NOMO-1 treated with DMSO at 0.1 percent for 48 hours (cell line): Measurements from ENCODE around the gene CYFIP1.
"Not testable (repeated sequence)": the region's sequence is repeated elsewhere in the genome, so short reads cannot be mapped to it uniquely, and the experiment has no call there.

Experiments used
- DNase-seq: peaks from one replicate; lab custom pipeline; 2025; ENCODE audit not compliant: unreplicated experiment; lab: John Stamatoyannopoulos, UW

Gene CYFIP1

DNA sequence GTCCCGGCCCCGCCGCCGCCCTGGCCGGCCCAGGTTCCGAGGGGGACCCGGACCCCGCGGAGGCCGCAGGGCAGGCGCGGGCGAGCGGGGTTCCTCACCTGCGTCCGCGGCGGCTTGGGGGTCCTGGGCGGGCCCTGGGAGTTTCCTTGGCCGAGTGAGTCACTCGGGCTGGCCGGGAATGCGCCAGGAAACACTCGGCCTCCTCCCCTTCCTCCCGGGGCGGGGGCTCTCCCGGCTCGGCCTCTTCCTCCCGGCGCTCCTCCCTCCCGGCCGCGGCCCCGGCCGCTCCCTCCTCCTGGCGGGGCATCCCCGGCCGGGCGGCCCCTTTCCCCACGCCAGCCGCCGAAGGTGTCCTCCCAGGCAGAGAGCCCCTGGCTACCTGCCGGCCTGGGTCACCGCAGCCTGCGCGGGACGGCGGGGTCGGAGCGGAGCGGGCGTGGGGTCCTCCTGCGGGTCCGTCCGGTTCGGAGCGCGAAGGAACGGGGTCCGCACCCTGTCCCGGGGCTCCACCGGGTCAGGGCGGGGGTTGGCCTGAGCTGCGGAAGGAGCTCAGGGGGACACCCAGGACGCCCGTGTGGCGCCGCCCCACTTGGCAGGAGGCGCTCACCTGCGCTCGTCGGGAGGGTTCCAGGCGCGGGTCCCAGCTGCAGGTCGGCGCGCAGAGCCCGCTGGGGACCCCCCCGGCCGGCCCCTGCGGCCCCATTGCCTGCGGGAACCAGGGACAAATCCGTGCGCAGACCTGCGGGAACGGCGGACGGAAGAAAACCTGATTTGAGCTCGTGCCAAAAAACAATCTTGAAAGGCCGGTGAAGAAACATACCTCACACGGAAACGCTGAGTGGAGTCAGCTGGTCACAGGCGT, at the start of gene CYFIP1:
TSS of gene CYFIP1 (minus strand) at position 180 of the 862 bp plus-strand sequence. CDS start 33,083 bp downstream, outside the sequence.
- DNase-seq: peak; percentile 17

DNA sequence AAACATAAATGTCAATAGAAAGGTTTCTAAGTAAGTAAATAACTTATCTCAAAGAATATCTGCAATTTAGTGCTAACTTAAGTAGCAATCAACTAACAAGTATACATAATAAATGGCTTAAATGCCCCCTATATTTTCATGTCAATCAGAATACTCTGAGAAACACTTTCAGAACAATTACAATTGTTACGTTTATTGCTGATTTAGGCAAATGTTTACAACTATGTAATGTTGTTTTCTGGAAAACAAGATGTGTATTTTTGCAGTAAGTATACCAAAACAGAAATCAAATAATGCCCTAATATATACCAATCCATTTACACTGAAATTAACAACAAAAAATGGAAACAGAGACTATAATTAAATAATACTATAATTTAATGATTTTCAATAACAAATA, 46.0 kb upstream of the CYFIP1 start:
- DNase-seq: no peak

DNA sequence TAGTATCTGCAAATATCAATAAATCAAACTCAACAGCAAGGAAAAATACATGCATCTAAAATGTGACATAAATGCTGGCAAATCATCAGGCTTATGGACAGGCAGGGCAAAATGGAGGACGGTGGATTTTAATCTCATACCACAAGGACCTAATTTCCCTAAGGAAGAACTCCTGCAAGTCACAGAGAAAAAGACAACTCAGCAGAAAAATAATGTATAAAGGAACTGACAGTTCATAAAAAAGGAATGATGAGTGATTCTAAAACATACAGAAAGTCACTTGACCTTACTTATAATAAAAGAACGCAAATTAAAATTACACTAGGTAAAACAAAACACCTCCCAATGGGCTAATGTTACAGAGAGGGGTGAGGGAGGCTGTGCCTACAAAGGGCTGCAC, 42.0 kb upstream of the CYFIP1 start:
- no peak for DNase-seq

DNA sequence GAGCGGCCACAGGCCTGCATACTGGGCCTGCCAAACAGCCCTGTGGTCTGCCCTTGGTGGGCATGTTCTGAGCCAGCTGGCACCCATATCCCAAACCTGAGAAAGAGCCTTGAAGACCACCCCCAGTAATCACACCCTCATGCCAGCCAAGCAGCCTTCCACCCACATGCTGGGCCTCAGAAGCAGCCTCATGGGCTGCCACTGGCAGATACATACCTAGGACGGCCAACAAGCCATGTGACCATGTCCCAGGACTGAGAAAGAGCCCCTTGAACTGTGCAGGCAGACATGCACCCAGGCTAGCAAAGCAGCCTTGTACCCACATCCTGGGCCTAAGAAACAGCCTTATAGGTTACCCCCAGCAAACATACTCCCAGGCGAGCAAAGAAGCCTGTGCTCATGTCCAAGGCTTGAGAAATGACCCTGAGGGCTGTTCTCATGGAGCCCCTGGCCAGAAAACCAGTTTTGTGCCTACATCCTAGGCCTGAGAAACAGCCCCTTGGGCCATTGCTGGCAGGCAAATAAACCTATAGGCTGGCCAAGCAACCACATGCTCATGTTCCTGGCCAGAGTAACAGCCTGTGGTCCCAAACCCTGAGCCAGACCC, 34.3 kb upstream of the CYFIP1 start:
- DNase-seq: no peak

DNA sequence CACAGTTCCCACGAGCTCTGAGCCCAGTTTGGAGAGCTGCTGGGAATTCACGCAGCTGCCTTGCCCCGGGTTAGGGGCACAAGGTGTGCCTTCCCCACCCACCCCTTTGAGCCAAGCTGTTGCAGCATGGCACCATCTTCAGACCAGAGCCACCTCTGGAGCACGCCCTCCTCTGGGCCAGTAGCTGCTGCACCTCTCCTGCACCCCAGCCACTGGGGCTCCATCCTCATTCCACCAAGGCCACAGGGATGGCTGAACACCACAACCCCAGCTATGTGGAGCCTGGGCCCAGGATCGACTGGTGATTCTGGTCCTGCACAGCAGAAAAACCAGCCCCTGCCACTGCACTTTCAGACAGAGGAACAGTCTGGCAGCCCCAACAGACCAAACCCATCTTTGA, 33.5 kb upstream of the CYFIP1 start:
- DNase-seq: no peak

DNA sequence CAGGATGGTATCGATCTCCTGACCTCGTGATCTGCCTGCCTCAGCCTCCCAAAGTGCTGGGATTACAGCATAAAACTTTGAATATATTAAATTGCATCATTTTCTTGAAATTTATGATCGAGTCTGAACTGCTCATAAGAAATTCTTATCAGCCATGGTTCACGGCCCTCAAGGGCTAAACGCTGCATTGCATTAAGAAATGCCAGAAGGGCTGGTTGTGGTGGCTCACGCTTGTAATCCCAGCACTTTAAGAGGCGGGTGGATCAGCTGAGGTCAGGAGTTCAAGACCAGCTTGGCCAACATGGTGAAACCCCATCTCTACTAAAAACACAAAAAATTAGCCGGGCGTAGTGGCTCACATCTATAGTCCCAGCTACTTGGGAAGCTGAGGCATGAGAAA, 32.4 kb upstream of the CYFIP1 start:
- DNase-seq: not testable (repeated sequence)

DNA sequence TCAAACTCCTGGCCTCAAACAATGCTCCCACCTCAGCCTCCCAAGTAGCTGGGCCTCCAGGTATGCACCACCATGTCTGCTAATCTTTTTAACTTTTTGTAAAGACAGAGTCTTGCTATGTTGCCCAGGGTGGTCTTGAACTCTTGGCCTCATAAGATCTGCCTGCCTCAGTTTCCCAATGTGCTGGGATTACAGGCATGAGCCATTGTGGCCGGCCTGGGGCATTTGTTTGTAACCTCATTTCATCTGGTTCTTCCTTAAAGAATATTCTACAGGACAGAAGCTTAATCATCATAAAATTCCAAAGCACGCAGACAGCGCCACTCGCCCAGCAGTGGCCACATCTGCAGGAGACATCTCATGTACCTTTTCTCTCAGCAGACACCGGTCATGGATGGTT, 23.6 kb upstream of the CYFIP1 start:
- no peak for DNase-seq

DNA sequence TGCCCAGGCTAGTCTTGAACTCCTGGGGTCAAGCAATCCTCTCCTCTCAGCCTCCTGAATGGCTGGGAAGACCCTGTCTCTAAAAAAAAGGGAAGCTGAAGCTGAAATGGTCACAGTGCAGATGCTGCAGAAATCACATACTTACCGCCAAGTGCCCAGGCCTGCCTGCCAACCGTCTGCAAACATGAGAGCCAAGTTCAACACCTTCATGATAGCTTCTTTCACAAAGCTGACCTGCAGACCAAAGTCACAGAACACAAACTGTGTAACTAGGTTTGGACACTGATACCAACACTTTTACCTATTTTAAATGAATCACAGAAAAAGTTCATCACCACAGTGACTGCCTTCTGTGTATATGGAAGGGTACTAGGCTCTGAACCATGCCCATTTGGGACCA, 22.8 kb upstream of the CYFIP1 start:
- DNase-seq: no peak

DNA sequence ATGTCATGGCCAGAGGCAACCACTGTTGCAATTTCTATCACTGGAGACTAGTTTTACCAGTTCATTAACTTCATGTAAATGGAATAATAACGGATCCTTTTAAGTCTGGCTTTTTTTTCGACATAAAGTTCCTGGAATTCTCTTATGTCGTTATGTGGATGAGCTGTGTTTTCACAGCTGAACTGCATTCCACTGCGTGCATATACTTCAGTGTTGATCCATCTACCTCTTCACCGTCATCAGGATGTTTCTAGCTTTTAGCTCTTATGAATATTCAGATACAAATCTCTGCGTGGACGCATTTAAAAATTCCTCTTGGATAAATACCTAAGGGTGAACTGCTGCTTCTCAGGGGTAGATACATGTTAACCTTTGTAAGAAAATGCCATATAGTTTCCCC, 15.6 kb upstream of the CYFIP1 start:
- no peak for DNase-seq

DNA sequence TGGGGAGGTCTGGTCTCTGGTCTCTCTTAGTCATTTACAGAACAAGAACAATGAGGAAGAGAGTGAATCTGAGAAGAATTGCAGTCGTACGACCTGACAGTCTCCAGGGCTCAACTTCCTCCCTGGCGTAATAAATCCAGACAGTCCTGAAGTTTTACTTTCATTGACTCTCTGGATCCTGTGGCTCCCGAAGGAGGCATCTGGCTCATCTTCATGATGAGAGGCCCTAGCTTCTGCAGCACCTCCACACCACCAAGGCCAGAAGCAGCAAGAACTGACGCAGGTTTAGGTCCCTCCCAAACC, 11.8 kb upstream of the CYFIP1 start:
- DNase-seq: no peak

DNA sequence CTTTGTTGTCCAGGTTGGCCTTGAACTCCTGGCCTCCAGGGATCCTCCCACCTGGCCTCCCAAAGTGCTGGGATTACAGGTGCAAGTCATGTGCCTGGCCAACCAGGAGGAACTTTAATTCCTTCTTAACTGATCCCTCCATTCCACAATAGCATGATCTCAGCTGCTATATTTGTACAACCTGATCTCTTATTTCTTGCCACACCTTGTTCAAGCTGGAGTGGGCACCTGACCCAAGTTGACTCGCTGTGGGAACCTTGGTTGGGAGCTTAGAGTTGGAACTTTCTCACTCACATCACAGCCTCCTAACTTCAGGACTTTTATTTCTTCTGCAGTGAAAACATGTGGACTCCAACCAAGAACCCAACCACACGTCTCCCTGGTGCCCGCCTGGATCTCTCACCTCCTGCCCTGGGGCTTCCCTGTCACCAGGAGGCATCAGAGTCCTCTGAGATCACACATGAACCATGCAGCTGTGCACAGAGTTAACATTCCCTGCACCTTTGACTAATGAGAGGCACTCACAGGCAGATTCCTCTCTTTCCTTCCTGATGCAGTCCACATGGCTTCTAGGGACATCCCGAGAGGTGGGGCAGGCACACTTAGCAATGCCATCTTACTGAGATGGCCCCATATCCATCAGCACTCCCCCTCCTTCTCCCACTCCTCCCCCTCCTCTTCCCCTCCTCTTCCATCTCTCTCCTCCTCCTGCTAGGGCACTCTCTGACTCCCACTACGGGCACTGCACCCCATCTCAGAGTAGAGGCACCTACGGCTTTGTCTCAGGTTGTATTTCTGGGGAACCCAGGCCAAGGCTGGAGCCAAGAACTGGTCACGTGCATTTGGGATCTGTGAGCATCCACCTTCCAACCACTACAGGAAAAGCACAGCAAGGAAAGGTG, 9.7 kb upstream of the CYFIP1 start:
- no peak for DNase-seq

DNA sequence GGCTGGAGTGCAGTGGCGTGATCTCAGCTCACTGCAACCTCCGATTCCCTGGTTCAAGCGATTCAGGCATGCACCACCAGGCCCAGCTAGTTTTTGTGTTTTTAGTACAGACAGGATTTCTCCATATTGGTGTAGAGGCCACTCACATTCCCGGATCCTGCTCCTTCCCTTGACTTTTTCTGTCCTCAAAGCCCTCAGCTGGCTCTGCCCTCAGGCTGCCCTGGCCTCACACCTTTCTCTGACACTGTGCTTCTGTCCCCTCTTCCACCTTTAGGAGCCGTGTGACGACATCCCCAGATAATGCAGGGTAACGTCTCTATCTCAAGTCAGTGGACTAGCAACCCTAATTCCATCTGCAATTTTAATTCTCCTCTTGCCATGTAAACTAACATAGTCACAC, 8.6 kb upstream of the CYFIP1 start:
- DNase-seq: no peak

DNA sequence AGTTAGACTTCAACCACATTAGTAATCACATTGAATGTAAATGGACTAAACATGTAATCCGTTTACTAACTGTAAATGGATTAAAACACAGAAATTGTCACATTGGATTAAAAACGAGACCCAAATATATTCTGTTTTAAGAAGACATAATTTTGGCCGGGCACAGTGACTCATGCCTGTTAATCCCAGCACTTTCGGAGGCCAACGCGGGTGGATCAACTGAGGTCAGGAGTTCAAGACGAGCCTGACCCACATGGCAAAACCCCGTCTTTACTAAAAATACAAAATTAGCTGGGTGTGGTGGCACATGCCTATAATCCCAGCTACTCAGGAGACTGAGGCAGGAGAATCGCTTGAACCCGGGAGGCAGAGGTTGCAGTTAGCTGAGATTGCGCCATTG, 1.8 kb upstream of the CYFIP1 start:
- not testable (repeated sequence) for DNase-seq

DNA sequence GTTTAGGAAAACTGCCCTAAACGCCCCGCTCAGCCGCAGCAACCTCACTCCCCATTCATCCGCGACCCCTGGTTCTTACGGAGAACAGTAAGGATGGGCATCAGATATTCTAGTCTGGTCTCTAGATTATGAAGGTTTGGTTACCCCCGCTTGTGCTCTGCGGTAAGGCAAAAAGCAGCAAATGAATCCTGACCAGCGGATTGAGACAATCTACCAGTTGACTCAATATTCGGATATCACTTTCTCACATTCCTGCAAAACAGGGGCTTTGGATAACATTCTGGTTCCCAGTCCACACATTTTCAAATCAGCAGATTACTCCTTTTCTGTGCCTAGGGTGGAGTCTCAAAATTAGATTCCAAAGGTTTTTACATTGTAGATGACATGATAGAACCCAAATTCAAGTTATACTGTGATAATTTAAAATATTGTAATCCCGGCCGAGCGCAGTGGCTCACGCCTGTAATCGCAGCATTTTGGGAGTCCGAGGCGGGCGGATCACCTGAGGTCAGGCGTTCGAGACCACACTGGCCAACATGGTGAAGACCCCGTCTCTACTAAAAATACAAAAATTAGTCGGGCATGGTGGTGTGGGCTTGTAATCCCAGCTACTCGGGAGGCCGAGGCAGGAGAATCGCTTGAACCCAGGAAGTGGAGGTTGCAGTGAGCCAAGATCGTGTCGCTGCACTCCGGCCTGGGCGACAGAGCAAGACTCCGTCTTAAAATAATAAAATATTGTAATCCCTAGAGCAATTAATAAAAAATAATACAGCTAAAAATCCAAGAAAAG, 1.1 kb upstream of the CYFIP1 start:
- no peak for DNase-seq

DNA sequence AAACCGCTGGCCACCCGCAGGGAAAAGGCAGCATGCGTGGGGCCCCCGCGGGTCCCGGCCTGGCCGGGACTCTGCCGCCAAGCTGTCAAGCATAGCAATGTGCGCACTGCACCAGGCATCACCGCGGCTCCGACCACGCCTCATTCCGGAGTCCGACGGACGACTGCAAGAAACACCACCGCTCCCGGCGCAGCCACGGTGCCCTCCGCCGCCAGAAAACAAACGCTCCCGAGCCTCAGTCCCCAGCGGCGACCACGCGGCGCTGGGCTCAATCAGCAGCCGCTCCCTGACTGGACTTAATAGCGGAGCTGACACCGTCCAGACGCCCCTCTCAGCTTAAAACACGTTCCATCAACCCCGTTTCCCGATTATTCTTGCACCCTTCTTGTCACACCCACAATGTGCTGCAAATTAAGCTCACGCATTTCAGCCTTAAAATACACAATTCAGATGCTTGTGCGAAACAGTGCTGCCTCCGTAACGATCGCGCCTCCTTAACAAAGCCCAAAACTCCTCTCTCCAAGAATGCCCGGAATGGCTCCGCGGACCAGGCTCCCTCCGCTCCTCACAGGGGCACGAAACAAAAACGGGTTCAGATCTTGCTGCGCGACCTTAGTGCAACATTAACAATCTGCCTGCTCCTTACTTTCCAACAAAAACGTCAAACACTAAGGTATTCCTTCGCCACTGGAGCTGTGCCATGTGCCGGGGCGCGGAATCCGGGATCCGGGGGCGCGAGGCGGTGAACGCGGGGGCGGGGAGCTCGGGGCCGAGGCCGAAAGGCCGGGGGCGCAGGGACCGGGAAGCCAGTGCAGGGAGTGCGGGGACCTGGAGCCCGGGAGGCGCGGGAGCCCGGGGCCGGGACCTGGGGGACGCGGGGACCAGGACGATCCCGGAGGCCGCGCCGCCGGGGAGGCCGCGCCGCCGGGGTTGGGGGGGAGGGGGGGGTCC, 655 bp downstream of the CYFIP1 start:
- peak; percentile 37 for DNase-seq

DNA sequence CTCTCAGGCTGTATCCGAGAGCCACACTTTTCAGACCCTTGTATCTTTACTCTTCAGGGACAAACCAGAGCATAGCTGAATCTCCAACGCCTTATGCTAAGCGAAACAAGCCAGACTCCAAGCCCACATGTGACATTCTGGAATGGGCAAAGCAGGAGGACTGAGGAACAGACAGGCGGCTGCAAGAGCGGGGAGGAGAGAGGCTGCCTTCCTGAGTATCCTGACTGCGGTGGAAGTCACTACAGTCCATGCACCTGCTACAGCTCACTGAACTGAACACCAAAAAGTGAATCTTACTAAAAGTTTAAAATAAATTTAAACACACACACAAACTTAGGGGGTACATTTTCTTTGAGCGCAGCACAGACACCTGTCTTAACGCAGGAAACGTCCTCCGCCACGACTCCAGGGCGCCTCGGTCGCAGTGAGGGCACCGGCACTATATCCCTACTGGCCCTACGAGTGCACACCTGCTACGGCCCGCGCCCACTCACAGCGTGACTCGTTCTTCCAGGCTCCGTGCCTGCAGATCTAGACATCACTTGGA, 1.4 kb downstream of the CYFIP1 start:
- no peak for DNase-seq

DNA sequence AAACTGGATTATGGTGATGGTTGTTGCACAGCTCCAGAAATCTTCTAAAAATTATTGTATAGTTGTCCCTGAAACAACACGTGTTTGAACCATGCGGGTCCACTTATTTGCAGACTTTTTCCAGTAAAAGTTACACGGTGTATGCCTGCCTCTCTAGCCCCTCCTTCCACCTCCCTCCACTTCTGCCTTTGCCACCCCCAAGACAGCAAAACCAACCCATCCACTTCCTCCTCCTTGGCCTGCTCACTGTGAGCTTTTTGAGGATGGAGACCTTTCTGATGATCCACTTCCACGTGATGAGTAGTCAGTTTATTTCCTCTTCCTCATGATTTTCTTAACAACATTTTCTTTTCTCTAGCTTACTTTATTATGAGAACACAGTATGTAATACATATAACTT, 5.4 kb downstream of the CYFIP1 start:
- DNase-seq: peak; percentile 81

DNA sequence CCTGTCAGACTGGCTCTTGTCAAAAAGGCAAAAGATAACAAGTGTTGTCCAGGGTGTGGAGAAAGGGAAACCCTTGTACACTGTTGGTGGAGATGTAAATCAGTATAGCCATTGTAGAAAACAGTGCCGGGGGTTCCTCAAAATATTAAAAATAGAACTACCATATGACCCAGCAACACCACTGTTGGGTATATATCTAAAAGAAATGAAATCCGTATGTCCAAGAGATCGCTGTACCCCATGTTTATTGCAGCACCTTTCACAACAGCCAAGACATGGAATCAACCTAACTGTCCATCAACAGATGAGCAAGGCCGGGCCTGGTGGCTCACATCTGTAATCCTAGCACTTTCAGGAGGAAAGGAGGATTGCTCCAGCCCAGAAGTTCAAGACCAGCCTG, 6.2 kb downstream of the CYFIP1 start:
- no peak for DNase-seq

DNA sequence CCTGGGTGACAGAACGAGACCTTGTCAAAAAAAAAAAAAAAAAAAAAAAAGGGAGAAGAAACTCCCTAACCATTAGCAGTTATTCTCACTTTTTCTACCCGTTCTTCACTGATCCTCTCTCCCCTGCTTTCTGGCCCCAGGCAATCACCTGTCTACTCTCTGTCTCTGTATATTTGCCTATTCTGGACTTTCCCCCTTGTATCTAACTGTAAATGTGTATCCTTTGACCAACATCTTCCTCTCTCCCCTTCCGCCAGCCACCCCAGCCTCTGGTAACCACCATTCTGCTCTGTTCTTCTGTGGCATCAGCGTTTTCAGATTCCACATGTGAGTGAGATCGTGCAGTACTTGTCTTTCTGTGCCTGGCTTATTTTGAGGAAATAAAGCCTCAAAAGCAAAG, 6.9 kb downstream of the CYFIP1 start:
- no peak for DNase-seq

DNA sequence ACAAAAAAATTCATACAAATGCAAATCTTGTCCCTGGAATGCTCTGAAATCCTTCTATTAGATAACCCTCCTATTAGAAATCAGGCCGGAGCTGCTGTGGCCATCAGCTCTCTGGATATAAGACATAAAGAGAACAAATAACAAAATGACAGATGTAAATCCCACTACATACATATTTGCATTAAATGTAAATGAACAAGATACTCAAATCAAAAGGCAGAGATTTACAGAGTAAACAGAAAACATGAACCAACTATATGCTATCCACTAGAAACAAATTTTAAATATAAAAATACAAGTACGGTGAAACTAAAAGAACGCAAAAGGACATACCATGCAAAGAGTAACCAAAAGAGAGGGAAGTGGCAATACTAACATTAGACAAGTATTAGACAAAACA, 10.7 kb downstream of the CYFIP1 start:
- DNase-seq: no peak
